Endometrium (tissue), 2 donors: ENCODE measurements around the gene LRG1.
"Not testable (repeated sequence)": the region's sequence is repeated elsewhere in the genome, so short reads cannot be mapped to it uniquely, and the experiment has no call there.

Source experiments
- FAIRE-seq: peaks from 2 replicates; lab custom pipeline; 2012; peaks lifted over from hg19 to GRCh38; lab: Jason Lieb, UNC
- donor health status: control.
- donor health status: control.

Gene LRG1

DNA sequence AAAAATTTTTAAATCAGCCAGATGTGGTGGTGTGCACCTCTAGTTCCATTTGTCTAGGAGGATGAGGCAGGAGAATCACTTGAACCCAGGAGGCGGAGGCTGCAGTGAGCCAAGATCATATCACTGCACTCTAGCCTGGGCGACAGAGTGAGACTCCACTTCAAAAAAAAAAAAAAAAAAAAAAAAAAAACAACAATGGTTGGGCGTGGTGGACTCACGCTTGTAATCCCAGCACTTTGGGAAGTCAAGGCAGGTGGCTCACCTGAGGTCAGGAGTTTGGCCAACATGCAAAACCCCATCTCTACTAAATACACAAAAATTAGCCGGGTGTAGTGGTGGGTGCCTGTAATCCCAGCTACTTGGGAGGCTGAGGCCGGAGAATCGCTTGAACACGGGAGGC, 12.5 kb downstream of the LRG1 start:
- not testable (repeated sequence) for FAIRE-seq

- FAIRE-seq = no peak
Measured at GRCh38 chr19:4525563-4526002, 14.3 kb downstream of the LRG1 start.

GRCh38 chr19:4524808-4525562, 14.9 kb downstream of the LRG1 start:
- FAIRE-seq = no peak

GRCh38 chr19:4523306-4524110, 16.3 kb downstream of the LRG1 start:
- no peak for FAIRE-seq

GRCh38 chr19:4522291-4523002, 17.4 kb downstream of the LRG1 start:
- FAIRE-seq = no peak

- no peak for FAIRE-seq
Measured at GRCh38 chr19:4521888-4522242, 18.0 kb downstream of the LRG1 start.

GRCh38 chr19:4521170-4521887, 18.5 kb downstream of the LRG1 start:
- FAIRE-seq = no peak

DNA sequence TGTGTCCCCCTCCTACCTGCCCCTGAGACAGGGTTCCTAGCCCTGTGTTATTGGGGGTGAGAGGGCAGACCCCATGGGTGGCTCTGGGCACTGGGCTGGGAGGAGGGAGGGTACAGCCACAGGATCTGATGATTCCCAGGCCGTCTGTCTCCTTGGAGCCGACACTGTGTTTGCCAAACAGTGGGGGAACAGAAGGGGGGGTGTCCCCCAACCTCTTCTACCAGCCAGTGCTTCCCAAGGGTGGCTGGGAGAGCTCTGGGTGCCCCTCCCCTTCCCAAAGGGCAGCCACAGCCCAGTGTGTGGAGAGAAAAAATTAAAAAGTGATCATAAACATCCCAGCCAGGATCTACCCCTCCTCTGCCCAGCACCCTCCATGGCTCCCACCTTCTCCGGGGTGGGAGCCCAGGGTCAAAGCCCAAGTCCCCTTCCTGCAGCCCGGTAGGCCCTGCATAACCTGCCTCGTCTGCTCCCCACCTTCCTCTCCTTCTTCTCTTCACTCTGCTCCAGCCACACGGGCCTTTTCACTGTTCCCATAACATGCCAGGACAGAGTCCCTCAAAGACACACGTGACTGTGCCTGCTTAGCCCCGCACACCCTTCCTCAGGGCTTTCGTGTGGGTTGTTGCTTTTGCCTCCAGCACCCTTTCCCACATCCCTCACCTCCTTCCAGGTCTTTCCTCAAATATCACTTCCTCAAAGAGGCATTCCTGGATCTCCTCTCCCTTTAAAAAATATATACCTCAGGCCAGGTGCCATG, 20.1 kb downstream of the LRG1 start:
- FAIRE-seq = no peak

GRCh38 chr19:4519172-4519496, 20.7 kb downstream of the LRG1 start:
- no peak for FAIRE-seq

DNA sequence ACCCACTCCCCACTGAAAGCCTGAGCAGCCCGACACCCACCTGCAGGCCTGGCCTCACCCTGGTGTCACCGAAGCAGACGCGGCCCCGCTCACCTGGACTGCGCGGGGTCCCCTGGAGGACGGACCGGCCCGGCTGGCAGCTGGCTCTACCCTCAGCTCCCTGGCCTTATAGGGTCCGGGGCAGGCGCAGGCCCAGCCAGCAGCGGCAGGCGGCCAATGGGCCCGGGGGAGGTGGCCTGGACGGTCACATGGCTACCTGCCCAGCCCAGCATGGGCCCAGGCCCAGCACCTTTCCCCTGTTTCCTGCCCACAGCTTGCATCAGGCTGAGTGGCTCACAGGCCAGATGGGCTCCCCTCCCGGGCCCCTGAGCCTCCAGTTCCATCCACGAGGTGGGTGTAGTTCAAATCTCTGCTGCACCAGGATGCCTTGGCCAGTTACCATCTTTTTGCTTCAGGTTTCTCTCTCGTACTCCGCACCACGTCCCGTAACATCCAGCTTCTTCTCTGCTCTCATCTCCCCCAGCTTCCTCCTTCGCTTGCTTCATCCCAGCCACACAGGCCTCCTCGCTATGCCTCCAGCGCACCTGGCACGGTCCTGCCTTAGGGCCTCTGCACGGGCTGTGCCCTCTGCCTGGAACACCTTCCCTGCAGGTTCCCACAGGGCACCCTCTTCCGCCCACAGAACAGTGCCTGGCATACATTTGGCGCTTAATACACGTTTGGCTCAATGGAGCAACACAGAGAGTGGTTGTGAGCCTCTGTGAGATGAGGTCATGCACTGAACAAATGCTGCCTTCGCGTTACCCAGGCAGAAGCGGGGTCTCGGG, 21.3 kb downstream of the LRG1 start, which contains the start of gene PLIN4:
Gene PLIN4, minus strand, starts transcription at position 142 of the 827 bp plus-strand sequence. CDS start 214 bp downstream, outside the sequence.
- no peak for FAIRE-seq

DNA sequence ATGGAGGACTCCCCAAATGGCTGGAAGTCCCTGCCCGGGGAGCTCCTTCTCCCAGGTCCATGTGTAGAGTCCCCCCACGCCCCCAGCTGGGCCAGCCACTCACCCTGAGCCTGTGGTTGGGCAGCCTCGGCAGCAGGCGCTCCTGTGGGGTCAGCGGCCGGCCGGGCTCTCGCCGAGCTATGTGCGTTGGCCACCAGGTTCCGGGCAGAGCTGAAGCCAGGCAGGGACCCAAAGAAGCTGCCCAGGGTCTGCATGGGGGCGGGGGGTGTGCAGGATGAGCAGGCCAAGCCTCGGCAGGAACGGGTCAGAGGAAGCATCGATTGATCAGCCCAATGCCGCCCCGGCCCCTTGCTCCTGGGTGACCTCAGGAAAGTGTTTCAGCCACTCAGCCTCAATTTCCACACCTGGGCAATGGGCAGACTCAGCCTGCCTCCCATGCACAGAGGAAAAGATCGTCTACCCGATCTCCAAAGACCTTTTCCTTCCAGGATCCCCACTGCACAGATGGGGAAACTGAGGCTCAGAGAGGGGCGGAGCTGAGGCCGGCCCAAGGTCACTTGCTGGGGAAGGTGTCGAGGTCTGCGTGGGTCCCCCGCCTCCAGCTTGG, 22.3 kb downstream of the LRG1 start:
- FAIRE-seq = no peak

DNA sequence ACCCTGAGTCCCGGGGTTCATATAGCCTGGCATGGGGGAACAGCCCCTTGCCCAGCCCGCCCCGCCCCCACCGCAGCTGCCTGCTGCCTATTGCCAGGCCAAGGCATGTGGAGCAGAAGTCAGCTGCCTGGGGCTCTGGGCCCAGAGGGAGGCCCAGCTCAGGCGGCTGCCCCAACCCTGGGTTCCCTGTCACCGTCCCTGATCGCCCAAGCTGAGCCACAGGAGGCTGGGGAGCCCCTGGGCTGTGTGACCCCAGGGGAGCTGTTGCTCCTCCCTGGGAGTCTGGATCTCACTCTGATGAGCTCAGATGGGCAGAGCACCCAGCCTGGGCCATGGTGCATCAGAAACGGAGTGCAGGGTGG, 22.9 kb downstream of the LRG1 start:
- FAIRE-seq = no peak

DNA sequence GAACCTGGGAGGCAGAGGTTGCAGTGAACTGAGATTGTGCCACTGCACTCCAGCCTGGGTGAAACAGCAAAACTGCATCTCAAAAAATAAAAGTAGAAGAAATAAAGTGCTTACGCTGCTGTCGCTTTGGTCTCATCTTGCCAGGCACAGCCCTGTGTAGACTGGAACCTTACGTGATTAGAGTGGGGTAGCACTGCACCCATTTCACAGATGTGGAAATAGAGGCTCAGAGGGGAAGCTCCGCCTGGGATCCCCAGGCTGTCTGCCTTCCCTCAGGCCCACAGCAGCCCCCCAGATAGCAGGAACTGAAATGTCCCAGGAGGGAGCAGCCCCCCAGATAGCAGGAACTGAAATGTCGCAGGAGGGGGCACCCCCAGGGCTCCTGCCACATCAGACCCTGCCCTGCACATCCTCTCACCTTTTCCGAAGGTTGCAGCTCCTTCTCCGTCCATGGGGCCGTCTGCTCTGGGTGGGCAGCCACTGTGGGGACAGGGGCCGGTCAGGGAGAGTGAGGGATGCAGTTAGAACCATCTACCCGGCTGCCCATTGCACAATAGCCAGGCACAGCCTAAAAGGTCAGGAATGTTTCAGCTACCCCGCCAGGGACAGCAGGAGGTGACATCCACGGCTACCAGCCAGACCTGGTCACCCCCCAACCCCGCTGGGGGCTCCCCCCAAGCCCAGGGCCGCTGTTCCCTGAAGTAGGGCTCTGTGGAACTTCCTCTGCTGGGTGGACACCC, 23.5 kb downstream of the LRG1 start:
- FAIRE-seq = no peak

- FAIRE-seq = no peak
Measured at GRCh38 chr19:4515732-4516131, 24.1 kb downstream of the LRG1 start.

DNA sequence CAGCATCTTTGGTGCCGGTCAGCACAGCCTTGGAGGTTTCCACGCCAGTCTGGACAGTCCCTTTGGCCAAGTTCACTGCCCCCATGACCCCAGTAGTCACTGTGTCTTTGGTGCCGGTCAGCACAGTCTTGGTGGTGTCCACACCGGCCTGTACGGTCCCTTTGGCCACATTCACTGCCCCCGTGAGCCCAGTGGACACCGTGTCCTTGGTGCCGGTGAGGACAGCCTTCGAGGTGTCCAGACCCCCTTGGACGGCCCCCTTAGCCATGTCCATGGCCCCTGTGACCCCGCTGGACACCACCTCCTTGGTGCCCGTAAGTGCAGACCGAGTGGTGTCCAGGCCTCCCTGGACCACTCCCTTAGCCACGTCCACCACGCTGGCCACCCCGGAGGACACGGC, 26.6 kb downstream of the LRG1 start:
- no peak for FAIRE-seq

- no peak for FAIRE-seq
Measured at GRCh38 chr19:4512070-4512469, 27.8 kb downstream of the LRG1 start.

GRCh38 chr19:4511300-4512054, 28.4 kb downstream of the LRG1 start:
- no peak for FAIRE-seq

DNA sequence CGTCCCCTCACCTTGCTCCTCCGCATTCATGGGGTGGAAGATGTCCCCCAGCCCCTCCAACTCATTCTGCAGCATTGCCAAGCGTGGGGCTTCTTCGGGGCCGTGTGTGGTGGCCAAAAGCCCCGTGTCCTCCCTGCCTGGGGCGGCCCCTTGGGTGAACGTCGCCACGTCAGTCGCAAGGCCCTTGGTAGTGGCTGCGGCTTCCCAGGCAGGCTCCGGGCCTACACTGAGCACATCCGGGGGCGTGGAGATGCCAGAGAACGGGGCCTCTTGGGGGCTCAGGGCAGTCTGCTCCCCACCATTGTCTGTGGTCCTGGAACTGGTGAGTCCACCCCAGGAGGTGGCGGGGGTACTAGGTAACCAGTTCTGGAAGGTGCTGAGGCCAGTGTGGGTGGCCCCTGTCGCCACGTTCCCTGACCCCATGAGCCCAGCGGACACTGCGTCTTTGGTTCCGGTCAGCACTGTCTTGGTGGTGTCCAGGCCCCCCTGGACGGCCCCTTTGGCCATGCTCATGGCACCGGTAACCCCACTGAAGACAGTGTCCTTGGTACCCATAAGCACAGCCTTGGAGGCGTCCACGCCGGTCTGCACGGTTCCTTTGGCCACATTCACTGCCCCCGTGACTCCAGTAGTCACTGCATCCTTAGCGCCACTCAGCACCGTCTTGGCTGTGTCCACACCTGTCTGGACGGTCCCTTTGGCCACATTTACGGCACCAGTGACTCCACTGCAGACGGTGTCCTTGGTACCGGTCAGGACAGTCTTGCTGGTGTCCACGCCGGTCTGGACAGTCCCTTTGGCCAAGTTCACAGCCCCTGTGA, 29.2 kb downstream of the LRG1 start:
- FAIRE-seq = no peak
